WI38 (cell line): ENCODE results near the gene SUPT4H1.

Source experiments
- H3K4me3 ChIP-seq: 2 replicates; pipeline ENCODE4 v1.5.1; 2011; ENCODE audit warnings: low read depth, mild to moderate bottlenecking, control low read depth, low read length
- CTCF ChIP-seq: IDR thresholded peaks from 2 replicates; pipeline ENCODE4 v1.5.1; 2012; ENCODE audit warnings: low read depth, mild to moderate bottlenecking, control low read depth, low read length

Gene SUPT4H1

GRCh38 chr17:58380207-58381123 lies 28.5 kb upstream of the SUPT4H1 start:
- no peak for TF ChIP-seq CTCF
- H3K4me3 ChIP-seq = no peak overlapping the region

DNA sequence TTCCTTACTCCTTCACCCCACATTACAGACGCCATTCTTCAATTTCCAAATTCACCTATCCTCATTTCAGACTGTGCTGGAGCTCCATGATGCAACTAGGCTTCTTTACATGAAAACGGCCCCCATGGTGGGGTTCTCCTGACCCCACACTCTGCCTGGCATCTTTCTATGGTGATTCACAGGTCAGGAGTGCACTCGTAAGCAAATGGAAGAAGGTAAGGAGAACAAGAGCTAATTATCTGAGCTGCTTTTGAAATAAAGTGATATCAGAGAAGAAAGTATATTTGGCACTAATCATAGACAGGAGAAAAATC lies 27.5 kb upstream of the SUPT4H1 start:
- H3K4me3 ChIP-seq = no peak overlapping the region
- TF ChIP-seq CTCF = no peak

- H3K4me3 ChIP-seq = no peak overlapping the region
- no peak for TF ChIP-seq CTCF
Measured at GRCh38 chr17:58378733-58379510, 26.9 kb upstream of the SUPT4H1 start.

GRCh38 chr17:58377661-58378060 lies 25.7 kb upstream of the SUPT4H1 start:
- no peak overlapping the region for H3K4me3 ChIP-seq
- no peak for TF ChIP-seq CTCF

GRCh38 chr17:58377093-58377601 lies 25.1 kb upstream of the SUPT4H1 start:
- no peak for TF ChIP-seq CTCF
- H3K4me3 ChIP-seq = no peak overlapping the region

GRCh38 chr17:58376472-58377000 lies 24.5 kb upstream of the SUPT4H1 start:
- TF ChIP-seq CTCF = no peak
- no peak overlapping the region for H3K4me3 ChIP-seq

DNA sequence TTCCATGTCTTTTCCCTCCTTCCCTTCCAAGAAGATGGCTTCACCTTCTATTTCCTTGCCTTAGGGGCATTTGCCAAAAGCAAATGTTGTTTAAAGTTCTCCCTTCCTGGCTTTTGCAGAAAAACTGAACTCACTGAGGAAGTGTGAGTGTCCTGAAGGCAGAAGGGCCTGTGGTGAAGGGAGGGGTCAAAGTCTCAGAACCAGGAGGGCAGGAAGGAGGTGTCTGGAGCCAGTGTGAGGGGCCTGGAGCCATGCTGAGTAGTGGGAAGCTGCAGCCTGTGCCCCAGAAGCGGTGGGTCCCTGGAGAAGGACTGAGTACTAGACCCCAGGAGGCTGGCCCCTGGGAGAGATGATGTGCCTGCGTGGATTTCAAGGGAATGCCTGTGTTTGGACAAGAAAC lies 23.8 kb upstream of the SUPT4H1 start:
- no peak overlapping the region for H3K4me3 ChIP-seq
- TF ChIP-seq CTCF = no peak
